Renal cortical epithelial cell (primary cell): ENCODE data around the gene TMEM238L. TPM values are rescaled to one million over a fixed set of nuclear protein-coding genes. Genes with fewer than 3 reads are reported as not detected.

Experiments used
- DNase-seq: peaks from one replicate; pipeline ENCODE4 v3.0.0-alpha.2; 2011; ENCODE audit warnings: low read depth
- total RNA-seq: library from RNA; depleted of rRNA; stranded (reverse); fragments of >200 nt; gene quantifications from 2 replicates; pipeline ENCODE4 v1.2.3, GENCODE V29; 2014

Gene TMEM238L
- total RNA-seq, 1 donor from 2014 or later, result not detected

DNA sequence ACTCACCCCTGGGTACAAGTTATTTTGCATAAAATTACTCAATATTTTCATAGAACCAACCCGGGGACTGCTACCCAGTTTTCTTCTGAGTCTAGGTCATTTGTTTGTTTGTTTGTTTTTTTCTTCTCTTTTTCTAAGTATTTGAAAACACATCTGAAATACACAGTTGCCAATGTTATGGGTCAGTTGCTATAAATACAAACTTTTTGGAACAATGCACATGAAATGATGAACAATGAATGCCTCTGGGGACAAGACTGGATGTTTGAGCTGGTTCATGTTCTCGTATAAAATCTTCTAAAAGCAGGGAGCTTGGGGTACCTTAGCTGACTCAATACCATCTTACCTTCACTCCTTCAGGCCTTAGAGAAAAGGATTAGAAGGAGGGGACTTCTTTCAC is 30.5 kb downstream of the TMEM238L start:
- no peak for DNase-seq

DNA sequence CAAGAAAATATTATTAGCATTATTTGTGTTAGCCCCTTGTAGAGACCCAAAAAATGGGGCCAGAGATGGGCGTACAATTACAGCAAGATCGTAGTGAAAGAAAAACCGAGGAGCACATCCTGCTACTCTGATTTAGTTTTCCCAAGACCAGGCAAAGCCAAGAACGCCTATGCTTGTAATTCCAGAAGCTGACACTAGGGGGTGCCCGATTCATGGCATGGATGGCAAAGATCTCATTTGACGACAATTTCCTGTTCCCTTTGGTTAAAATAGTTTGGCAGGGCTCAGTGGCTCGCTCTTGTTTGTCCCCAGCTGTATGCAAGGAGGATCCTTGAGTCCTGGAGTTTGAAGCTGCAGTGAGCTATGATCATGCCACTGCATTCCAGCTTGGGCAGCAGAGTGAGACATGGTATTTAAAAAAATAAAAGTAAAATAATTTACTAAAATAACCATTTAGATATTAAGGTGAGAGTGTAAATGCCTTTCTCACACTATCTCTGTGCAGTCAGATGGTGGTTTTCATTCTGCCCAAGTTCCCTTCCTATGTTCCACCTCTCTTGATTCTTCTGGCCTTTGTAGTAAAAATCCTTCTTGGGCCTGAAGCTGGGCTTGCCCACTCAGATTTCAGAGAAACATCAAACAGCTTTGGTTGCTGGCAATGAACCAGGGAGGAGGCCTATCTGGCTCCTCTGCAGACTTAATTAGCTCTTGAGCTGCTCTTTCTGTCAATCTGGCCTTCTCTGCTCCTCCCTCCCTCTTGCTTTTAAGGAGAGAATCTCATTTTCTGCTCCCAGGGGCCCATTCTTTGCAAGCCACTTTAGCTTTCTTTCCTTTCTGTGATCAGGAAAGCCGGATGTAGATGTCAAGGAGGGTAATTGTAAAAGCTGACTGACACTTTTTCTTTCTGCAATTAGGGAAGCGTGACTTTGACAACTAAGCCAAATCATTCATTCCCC is 31.2 kb downstream of the TMEM238L start:
- DNase-seq, result no peak

DNA sequence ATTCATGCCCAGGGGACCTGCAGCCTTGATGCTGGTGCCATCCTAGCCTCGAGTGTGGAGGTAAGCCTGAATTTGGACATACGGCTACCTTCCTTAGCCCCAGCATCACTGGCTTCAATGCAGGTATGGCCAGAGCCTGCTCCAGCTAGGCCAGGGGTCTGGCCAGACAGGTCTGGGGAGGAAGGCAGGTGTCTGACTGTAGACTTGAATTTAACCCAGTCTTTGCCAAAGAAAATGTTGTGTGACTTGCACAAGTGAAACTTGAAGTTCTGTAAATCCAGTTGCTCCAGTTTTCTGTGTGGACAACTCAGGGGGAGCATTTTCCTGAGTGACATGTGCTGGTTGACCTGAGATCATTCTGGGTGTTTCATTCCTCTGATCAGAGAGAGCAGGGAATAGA is 32.8 kb downstream of the TMEM238L start:
- DNase-seq, result no peak

DNA sequence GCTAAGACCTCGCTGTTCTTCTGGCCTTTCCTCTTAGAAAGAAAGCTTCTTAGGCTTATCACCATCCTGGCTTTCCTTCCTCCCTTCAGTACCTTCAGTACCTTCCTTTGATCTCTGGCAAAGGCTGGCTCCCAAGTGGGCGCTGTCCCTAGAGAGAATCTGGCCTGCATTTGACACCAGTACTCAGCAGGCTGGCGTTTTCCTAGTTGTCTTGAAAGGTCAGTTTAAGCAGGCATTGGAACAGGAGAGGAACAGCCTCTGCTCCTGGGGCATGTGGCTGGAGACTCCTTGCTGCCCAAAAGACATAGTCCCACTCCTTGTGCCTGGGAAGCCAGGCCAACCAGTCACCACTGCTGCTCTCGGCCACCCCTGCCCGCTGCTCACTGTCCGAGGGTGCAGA is 34.1 kb downstream of the TMEM238L start:
- DNase-seq, result no peak

DNA sequence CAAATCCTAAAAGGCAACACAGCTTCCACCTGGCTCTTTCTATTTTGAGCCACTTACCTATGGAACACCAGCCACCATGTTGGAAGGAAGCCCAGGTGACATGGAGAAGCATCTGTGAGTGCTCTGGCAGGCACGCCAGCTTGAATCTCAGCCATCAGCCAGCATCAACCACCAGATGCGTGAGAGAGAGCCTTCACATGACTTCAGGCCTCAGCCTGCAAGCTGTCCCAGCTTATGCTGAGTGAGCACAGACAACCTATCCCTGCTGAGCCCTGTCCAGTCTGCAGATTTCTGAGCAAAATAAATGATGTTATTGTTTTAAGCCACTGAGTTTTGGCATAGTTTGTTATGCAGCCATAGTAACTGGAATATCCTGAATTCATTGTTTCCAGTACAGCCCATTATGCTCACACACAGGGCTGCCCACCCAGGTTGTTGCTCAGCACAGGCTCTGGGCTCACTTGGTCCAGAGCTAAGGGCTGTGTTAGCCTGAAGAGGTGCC is 35.1 kb downstream of the TMEM238L start:
- DNase-seq, result no peak

DNA sequence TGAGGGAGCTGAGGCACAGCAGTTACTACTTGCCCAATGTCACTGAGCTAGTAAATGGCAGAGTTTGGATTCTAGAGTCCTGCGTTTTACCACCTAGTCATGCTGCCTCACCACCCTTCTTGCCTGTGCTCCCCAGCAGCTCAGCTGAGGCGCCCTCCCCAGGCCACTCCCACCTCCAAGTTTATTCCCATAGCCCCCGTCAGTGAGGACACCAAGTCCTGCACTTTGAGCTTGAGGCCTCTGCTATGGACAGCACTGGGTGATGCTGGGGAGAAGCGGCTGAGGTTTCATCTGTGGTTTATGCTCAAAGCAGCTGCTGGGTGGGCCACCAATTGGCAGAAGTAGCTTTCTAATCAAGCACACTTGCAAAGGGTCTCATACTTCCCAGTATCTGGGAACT is 36.7 kb downstream of the TMEM238L start:
- DNase-seq, result no peak

DNA sequence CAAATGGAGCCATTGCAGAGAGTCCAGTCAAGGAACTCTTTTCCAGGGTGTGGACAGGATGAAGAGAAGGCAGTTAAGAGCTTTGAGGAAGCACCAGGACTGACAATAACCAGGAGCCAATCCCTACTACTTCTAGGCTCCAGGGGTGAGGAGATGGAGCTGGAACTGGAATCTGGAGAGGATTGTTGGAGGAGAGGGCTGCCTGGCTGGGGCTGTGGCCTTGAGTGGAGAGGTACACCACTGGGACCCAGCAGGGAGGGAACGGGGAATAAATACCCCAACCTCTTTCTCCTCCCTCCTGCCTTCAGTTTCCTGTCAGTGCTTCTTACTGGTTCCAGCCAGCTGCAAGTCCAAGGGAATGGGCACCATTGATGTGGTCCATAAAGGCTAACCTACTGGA is 41.9 kb downstream of the TMEM238L start:
- DNase-seq, result no peak

DNA sequence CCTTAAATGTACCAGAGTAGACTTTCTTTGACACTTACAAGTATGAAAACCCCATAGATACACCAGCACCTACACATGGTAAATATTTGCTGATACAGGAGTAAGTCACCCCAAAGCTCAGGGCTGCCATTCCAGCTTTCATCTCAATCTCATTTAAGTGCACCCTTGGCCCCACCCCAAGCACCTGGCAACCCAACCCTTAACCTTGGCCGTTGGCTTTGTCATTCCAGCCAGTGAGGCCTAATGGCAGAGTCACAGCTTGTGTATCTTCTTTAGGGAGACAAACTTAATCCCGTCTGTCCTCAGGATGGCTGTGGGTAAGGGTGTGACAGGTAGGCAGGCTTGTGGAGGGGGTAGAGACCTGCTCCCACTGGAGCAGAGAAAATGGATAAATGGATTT is 42.6 kb downstream of the TMEM238L start:
- no peak for DNase-seq

DNA sequence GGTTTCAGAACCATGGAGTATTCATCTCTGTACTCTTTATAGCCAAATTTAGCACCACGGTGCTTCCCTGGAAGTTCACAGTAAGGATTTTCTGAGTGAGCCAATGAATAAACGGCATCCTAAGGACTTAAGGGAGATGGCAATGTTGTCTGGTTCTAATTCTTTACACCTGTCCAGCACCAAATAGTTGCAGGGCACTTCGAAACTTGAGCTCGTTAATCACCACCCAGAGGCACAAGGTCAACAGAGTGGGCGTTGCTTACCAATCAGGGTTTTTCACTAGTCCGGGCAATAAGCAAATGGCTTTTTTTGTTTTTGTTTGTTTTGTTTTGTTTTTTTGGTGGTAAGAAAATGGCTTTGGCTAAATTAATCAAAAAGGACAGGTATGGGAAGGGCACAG is 45.8 kb downstream of the TMEM238L start:
- no peak for DNase-seq

DNA sequence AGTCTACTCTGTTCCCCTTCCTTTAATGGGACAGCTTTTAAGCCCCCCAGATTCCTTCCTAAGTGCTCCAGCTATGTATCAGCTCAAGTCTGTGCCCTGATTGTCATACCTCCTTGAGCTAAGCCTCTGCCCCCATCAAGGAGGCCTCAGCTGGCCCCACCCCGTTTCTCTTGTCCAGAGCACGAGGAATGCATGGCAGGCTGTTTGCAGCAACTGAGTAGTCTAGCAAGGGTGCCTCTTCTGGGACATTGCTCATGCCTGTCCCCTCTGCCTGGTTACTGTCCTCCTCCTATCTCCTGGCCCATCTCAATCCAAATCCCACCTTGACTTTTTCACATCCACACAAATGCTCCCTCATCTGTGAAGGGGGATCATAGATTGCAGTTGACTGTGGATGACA is 46.3 kb downstream of the TMEM238L start:
- DNase-seq, result no peak

DNA sequence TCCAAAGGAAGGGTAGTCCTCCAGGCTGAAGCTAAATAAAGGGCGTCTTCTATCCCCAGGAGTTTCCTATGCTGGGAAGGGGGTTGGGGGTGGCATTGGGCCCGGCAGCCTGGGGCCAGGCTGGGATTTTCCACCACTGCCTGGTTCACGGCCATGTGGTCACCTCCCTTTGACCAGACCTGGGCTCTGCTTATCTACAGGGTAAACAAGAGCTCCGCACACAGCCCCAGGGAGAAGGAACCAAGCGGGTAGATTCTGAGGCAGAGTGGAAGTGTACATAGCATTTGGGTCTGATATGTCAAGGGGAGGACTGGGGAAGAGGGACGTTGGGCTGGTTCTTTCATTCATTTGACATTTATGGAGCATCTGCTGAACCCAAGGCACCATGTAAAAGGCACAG is 46.8 kb downstream of the TMEM238L start:
- DNase-seq, result no peak

DNA sequence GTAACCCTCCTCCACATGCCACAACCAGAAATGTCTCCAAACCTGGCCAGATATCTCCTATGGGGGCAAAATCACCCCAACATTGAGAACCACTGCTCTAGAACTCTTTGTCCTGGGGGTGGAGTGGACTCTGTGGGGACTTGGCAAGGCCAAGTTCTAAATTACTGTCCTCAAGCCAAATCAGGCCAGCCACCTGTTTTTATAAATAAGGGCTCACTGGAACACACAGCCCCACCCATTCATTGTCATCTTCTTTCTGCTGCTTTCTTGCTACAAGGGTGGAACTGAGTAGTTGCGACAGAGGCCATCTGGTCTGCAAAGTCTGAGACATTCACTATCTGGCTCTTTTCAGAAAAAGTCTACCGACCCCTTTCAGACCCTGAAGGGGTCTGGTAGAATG is 47.3 kb downstream of the TMEM238L start:
- DNase-seq, result no peak

DNA sequence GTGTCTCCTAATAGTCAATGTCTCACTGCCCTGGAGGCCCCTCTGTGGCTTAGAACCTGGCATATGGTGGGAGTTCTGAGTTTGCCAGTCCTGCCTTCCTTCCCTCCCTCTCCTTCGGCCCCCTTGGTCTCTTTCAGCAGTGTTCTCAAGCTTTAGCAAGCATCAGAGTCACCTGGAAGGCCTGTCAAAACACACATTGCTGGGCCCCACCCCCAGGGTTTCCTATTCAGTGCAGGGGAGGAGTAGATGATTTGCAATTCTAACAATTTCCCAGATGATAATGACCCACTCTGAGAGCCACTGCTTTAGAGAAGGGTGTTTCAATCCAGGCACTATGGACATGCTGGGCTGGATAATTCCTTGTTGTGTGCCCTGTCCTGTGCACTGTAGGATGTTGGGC is 47.7 kb downstream of the TMEM238L start:
- no peak for DNase-seq

DNA sequence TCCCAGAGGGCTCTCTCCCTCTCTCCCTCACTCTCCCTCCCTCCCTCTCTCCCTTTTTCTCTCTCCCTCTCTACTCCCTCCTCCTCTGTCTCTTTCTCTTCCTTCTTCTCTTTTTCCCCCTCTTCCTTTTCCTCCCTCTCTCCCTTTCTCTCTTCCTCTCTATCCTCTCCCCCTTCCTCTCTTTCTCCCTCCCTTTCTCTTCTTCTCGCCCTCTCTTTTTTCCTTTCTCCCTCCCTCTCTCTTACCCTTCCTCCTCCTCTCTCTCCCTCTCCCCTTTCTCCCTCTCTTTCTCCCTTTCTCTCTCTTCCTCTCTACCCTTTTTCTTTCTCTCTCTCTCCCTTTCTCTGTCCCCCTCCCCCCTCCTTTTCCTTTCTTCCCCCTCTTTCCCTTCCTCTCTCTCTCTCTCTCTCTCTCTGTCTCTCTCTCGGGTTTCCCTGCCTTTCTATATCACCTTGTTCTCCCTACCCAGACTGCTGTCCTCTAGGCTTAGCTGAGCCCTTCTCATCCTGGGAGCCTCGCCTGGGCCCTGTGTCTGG is 48.2 kb downstream of the TMEM238L start:
- DNase-seq, result no peak

DNA sequence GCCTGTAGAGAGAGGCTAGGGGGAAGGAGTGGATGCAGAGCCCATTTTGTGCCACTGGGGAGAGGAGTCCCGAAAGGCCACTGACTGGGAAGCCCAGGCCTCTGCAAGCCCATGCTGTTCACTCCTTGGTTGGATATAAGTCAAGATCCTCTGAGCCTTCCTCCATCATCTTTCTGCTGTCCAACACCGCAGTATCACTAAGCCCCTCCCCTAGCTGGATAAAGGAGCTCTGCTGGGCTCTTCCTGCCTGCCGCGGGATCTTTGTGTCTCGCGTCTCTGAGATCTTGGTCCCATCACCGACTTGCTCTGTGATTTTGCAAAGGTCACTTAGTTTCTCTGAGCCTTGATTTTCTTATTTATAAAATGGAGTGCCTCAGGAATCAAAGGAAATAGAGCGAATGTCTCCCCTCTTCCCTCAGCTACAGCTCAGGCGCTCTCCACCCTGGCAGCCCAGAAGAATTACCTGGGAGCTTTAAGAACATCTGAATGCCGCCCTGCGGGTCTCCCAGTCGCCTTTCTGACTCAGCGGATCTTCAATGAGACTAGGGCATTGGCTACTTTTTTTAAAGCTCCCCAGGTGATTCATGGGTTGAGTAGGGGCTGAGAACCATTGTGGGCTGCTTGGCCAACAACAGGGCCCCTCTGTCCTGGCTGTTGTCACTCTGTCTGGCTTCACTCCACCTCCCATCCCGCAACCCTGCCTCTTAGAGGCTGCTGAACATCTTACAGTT is 48.9 kb downstream of the TMEM238L start:
- no peak for DNase-seq

DNA sequence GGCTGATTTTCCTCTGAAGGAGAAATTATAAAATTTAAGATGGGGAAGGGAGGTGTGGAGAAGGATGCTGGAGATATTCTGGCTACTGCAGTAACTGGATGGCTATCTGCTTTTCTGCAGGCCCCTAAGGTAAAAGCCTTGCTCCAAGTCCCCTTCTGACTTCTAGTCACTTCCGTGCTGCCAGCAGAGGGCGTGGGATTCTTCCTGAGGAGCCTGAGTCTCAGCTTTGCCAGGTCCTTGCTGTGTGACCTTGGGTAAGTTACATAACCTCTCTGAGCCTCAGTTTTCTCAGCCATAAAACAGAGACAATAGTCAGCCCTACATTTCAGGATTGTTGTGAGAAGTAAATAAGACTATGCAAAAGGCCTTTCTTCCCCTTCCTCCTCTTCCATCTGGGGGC is 49.8 kb downstream of the TMEM238L start:
- DNase-seq, result peak; percentile 16

DNA sequence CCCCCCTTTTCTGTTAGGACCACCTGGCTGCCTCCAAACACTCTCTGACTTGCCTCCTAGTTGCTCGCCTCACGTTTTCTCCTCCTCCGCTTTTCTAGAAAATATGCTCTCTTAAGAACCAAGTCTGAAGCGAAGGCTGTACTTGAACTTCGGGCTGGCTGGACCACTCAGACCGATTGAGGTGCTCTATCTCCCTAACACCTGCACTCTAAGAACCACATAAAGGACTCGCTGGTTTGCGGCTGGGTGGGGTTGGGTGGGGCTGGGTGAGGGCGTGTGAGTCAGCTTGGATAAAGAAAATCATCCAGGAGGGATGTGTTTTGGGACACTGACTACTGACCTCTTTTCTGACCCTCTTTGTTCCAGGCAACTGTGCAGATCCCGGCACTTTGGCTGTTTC is 51.2 kb downstream of the TMEM238L start:
- no peak for DNase-seq

DNA sequence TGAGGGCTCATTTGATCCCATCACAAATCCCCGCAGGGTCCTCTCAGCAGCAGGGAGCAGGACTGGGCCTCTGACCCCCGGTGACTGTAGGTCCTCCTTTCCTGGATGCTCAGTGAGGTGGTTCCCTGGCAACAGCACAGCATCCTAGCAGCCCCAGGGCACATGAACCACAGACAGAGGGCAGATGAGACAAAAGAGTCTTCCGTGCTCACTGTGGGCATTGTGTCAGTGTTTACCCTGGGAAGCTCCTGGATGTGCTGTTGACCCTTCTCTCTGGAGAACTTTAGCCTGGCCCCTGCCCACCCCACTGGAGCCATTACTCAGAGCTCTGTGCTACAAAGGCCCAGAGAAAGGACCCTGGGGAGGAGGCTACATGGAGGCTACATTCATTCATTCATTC is 52.3 kb downstream of the TMEM238L start:
- no peak for DNase-seq

DNA sequence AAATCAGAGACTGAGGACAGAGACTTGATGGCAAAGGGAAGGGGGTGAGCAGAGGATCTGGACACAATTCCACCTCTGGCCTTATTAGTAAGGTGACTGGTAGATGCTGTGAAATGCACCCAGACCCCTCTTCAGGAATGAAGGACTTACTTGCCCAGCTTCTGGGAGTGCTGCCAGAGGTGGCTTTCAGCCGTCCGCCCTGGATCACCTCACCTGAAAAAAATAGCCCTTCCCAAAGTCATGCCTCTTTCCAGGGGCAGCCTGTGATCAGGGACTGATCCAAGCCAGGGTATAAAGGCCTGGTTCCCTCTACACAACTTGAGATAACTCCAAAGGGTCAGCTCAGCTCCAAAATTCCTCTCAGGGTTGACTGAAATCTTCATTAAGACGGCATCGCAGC is 53.7 kb downstream of the TMEM238L start:
- DNase-seq, result no peak

DNA sequence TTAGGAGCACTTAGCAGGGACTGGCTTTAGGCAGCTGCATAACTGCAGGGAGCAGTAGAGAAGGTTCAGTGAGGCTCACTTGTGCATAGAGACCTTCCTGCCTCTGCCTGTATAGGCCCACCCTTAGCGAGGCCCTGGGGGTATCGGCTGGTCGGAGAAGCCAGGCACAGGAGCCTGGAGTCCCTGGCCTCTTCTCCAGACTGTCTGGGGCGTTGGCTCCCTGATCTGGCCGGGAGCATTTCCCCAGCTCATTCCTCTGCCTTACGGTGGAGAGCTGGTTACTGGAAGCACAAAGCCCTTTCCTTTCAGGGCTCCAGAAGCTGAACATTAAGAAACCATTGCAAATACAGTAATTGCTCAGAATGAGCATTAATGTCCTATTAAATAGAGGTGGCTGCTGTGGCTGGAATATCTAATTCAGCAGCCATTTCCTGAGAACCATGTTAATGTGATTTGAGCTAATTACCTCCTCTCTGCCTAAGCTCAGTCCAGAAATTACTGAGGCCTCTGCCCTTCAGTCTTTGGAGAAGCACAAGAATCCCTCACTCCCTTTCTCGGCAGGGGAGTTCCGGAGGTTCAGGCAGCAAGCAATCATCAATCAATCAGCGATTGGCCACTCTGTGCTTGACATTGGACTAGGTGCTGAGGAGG is 55.2 kb downstream of the TMEM238L start:
- DNase-seq, result no peak

DNA sequence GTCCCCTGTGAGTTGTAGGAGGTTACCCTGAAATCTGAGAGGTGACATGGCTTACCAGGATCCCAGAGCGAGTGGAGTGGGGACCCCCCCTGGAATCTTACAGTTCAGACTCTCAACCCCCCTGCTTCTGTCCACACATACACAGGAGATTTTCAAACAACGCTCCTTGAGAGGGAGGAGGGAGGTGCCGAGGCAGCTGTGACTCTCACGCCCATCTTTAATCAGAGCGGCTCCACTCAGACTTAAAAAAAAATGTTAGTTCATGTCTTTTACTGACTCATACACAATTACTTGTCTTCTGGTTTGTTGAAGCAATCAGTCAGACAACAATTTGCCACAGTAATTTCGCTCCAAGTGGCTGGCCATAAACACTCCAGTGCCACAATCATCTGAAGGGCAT is 58.7 kb downstream of the TMEM238L start:
- no peak for DNase-seq
